Neural cell (in vitro differentiated cells): ENCODE measurements around the gene MAVS. TPM values are rescaled to one million over a fixed set of nuclear protein-coding genes. Genes with fewer than 3 reads are reported as not detected.

Source experiments
- H2AFZ ChIP-seq: fragments of 200-600, 300-800 bp; sonication (generic), shearing (Covaris generic); 2 replicates; pipeline ENCODE4 v1.6.0; 2014; ENCODE audit warnings: low read depth, mild to moderate bottlenecking, antibody characterized with exemption, low read length, moderate library complexity
- H3F3A ChIP-seq: fragments of 200-600 bp; shearing (Covaris generic); 2 replicates; pipeline ENCODE4 v1.6.1; 2016; ENCODE audit warnings: mild to moderate bottlenecking, moderate library complexity, mixed read lengths, antibody characterized with exemption, low read length; ENCODE audit not compliant: insufficient read depth, poor library complexity, severe bottlenecking
- H3K27ac ChIP-seq: fragments of 200-600, 300-800 bp; sonication (generic), shearing (Covaris generic); 2 replicates; pipeline ENCODE4 v1.5.1; 2014; ENCODE audit warnings: mild to moderate bottlenecking, low read length, moderate library complexity
- H3K27me3 ChIP-seq: fragments of 300-800, 200-600 bp; sonication (generic), shearing (Covaris generic); 2 replicates; pipeline ENCODE4 v1.6.0; 2014; ENCODE audit warnings: mild to moderate bottlenecking, low read depth, low read length, moderate library complexity; ENCODE audit not compliant: insufficient read depth
- H3K36me3 ChIP-seq: fragments of 300-800, 200-600 bp; sonication (generic), shearing (Covaris generic); 2 replicates; pipeline ENCODE4 v1.5.1; 2014; ENCODE audit warnings: mild to moderate bottlenecking, antibody characterized with exemption, low read length, moderate library complexity; ENCODE audit not compliant: insufficient read depth
- H3K4me2 ChIP-seq: fragments of 300-800, 200-600 bp; sonication (generic), shearing (Covaris generic); 2 replicates; pipeline ENCODE4 v1.6.0; 2014; ENCODE audit warnings: mild to moderate bottlenecking, low read length
- H3K4me3 ChIP-seq: fragments of 300-800, 200-600 bp; sonication (generic), shearing (Covaris generic); 2 replicates; pipeline ENCODE4 v1.5.1; 2014; ENCODE audit warnings: mild to moderate bottlenecking, low read length, moderate library complexity
- H3K79me2 ChIP-seq: fragments of 200-600 bp; shearing (Covaris generic); replicated peaks from 2 replicates; pipeline ENCODE4 v1.6.0; 2014; ENCODE audit warnings: mild to moderate bottlenecking, low read length, moderate library complexity; ENCODE audit not compliant: insufficient read depth
- H3K9ac ChIP-seq: fragments of 300-800, 200-600 bp; sonication (generic), shearing (Covaris generic); 2 replicates; pipeline ENCODE4 v1.6.1; 2016; ENCODE audit warnings: mild to moderate bottlenecking, low read length, mixed read lengths
- H3K9me2 ChIP-seq: fragments of 200-600 bp; shearing (Covaris generic); 2 replicates; pipeline ENCODE4 v1.6.1; 2016; ENCODE audit warnings: mild to moderate bottlenecking, low read length, mixed read lengths; ENCODE audit not compliant: insufficient read depth
- H3K9me3 ChIP-seq: fragments of 200-600, 300-800 bp; sonication (generic), shearing (Covaris generic); 2 replicates; pipeline ENCODE4 v1.6.1; 2016; ENCODE audit warnings: mild to moderate bottlenecking, mixed run types, low read length, moderate library complexity, mixed read lengths
- H4K20me1 ChIP-seq: fragments of 200-600 bp; shearing (Covaris generic); 2 replicates; pipeline ENCODE4 v1.6.1; 2016; ENCODE audit warnings: mild to moderate bottlenecking, mixed run types; ENCODE audit not compliant: insufficient read depth
- CTCF ChIP-seq: fragments of 450-650 bp; IDR thresholded peaks from 2 replicates; pipeline ENCODE4 v1.5.1; 2014; ENCODE audit warnings: antibody characterized with exemption, mild to moderate bottlenecking, moderate library complexity; ENCODE audit not compliant: poor library complexity, severe bottlenecking
- EP300 ChIP-seq: fragments of 450-650 bp; conservative IDR thresholded peaks from 2 replicates; pipeline ENCODE4 v1.6.1; 2014; ENCODE audit warnings: antibody characterized with exemption, mild to moderate bottlenecking, moderate library complexity; ENCODE audit not compliant: poor library complexity, severe bottlenecking
- EZH2 ChIP-seq: fragments of 200-600, 300-800 bp; shearing (Covaris generic), sonication (generic); IDR thresholded peaks from 2 replicates; pipeline ENCODE4 v1.6.1; 2014; ENCODE audit warnings: antibody characterized with exemption, low read length, borderline replicate concordance, mild to moderate bottlenecking; ENCODE audit not compliant: insufficient read depth, poor library complexity, severe bottlenecking
- MXI1 ChIP-seq: fragments of 450-650 bp; conservative IDR thresholded peaks from 2 replicates; pipeline ENCODE4 v1.6.1; 2014; ENCODE audit warnings: antibody characterized with exemption, mild to moderate bottlenecking; ENCODE audit not compliant: poor library complexity, severe bottlenecking
- POLR2AphosphoS5 ChIP-seq: IDR thresholded peaks from 2 replicates; pipeline ENCODE4 v1.6.1; 2012
- RAD21 ChIP-seq: fragments of 450-650 bp; conservative IDR thresholded peaks from 2 replicates; pipeline ENCODE4 v1.6.1; 2014; ENCODE audit warnings: antibody characterized with exemption, mild to moderate bottlenecking, moderate library complexity
- REST ChIP-seq: IDR thresholded peaks from 2 replicates; pipeline ENCODE4 v1.6.1; 2012; ENCODE audit warnings: borderline replicate concordance
- SMC3 ChIP-seq: fragments of 450-650 bp; conservative IDR thresholded peaks from 2 replicates; pipeline ENCODE4 v1.6.1; 2014; ENCODE audit warnings: antibody characterized with exemption, mild to moderate bottlenecking, moderate library complexity; ENCODE audit not compliant: poor library complexity
- TAF1 ChIP-seq: IDR thresholded peaks from 2 replicates; pipeline ENCODE4 v1.6.1; 2012; ENCODE audit warnings: low read depth
- polyA plus RNA-seq: library from polyadenylated mRNA; depleted of rRNA; stranded (reverse); fragments of >200 nt; gene quantifications from 2 replicates; pipeline ENCODE4 v1.2.3, GENCODE V29; 2014

Gene MAVS
- polyA plus RNA-seq, 1 donor from 2014 or later: 5.4 TPM

- Histone ChIP-seq H3K9me3 (no peaks in the 10 kb centered on the region), H4K20me1 (peaks cover 18% of the 10 kb centered on the region), H3K4me3 (no peak overlapping the region), H3K36me3 (no peaks in the 10 kb centered on the region), H3K27ac (no peak overlapping the region), H3K4me2 (no peak overlapping the region), H3F3A (no peaks in the 10 kb centered on the region), H3K79me2 (peaks cover 62% of the 10 kb centered on the region), H3K27me3 (no peaks in the 10 kb centered on the region), H2AFZ (no peak overlapping the region), H3K9me2 (no peaks in the 10 kb centered on the region), H3K9ac (no peak overlapping the region)
- TF ChIP-seq CTCF (no peak), TAF1 (no peak), MXI1 (no peak), REST (no peak), POLR2AphosphoS5 (no peak), SMC3 (no peak), EZH2 (no peak)
Observed at GRCh38 chr20:3898639-3899038, 52.0 kb downstream of the MAVS start.

GRCh38 chr20:3900187-3900604 lies 53.6 kb downstream of the MAVS start:
- peaks cover 18% of the 10 kb centered on the region for H4K20me1 ChIP-seq
- no peak for TF ChIP-seq CTCF
- no peak for TF ChIP-seq SMC3
- no peak for TF ChIP-seq POLR2AphosphoS5
- TF ChIP-seq REST: no peak
- no peak for TF ChIP-seq TAF1
- TF ChIP-seq EP300: no peak
- no peak for TF ChIP-seq MXI1
- no peak for TF ChIP-seq RAD21
- no peak for TF ChIP-seq EZH2
- no peak overlapping the region for H3K27ac ChIP-seq
- no peaks in the 10 kb centered on the region for H3K27me3 ChIP-seq
- H3K79me2 ChIP-seq: peaks cover 66% of the 10 kb centered on the region
- H3K4me3 ChIP-seq: no peak overlapping the region
- no peaks in the 10 kb centered on the region for H3K36me3 ChIP-seq
- H3K4me2 ChIP-seq: no peak overlapping the region
- no peak overlapping the region for H3K9ac ChIP-seq
- H3F3A ChIP-seq: no peaks in the 10 kb centered on the region
- no peaks in the 10 kb centered on the region for H3K9me2 ChIP-seq
- H3K9me3 ChIP-seq: no peaks in the 10 kb centered on the region
- no peak overlapping the region for H2AFZ ChIP-seq
